ENCODE measurements around the gene PIGM.

The PIGM gene

DNA sequence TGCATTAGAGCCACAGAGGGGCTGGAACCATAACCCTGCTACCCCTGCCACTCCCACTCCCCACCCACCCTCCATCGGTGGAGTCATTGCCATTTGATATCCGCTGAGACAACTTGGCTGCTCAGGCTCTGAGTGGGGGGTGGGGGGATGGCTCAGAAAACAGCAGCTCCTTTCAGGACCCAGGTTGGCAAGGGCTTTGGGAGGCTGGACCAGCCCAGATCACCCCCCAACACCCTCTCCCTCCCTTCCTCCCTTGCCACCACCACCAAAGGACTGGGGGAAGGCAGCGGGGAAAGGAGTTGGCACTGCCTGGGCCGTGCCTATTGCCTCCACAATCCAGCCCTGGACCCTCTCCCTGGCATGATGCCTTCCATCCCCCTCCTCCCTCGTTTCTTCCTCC lies 36.4 kb upstream of the PIGM start:
- TF ChIP-seq, protein P1, sequence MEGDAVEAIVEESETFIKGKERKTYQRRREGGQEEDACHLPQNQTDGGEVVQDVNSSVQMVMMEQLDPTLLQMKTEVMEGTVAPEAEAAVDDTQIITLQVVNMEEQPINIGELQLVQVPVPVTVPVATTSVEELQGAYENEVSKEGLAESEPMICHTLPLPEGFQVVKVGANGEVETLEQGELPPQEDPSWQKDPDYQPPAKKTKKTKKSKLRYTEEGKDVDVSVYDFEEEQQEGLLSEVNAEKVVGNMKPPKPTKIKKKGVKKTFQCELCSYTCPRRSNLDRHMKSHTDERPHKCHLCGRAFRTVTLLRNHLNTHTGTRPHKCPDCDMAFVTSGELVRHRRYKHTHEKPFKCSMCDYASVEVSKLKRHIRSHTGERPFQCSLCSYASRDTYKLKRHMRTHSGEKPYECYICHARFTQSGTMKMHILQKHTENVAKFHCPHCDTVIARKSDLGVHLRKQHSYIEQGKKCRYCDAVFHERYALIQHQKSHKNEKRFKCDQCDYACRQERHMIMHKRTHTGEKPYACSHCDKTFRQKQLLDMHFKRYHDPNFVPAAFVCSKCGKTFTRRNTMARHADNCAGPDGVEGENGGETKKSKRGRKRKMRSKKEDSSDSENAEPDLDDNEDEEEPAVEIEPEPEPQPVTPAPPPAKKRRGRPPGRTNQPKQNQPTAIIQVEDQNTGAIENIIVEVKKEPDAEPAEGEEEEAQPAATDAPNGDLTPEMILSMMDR (IDR thresholded peaks at IDR 0.05; ENCODE audit: borderline replicate concordance, control extremely low read depth, extremely low read depth, insufficient read depth, missing control alignments), result no peak
- DNase-seq (ENCODE audit: low spot score), result no peak
- in situ Hi-C loops (cut with MboI; ENCODE audit: low sequenced_read_pairs, unreplicated experiment), result no loop called here

DNA sequence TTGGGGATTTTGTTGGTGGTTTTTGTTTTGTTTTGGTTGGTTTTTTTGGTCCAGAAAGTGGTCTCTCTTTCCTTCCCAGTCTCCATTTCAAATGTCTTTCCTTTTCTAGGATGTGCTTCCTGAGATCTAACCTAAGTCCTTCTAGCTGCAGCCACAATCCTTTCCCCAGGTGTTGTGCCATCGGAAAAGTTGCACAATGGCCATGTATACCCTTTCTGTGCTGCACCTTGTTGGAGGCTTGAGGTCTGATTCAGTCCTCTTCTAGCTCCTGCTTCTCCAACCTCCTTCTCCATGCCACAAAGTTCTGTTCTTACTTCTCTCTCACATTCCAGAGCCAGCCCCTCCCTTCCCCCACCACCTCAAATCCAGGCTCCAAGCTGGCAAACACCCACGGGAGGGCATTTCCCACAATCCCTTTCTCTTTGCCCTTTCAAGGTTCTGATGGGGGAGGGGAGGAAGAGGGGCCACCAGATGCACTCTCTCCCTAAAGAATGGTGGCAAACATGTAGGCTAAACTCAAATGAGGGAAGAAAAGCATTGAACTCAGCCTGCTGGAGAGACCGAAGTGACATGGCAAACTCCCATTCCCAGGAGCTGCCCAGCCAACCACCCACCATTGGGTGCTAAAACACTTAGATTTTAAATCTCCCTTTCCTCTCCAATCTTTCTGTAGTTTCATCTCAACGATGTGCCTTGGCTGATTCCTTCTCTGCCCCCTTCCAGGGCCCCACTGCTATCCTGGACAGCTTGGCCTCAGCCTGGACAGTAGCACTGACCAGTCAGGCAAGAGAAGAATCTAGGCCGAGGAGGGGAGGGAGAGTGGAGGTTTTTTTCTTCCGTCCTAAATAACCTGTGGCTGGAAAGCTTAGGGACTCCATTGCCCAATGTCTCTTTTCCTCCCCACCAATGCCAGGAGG lies 35.3 kb upstream of the PIGM start:
- TF ChIP-seq, protein P1 (IDR thresholded peaks at IDR 0.05; ENCODE audit: borderline replicate concordance, control extremely low read depth, extremely low read depth, insufficient read depth, missing control alignments), result no peak
- no peak for DNase-seq (ENCODE audit: low spot score)
- in situ Hi-C loops (cut with MboI; ENCODE audit: low sequenced_read_pairs, unreplicated experiment), result no loop called here

DNA sequence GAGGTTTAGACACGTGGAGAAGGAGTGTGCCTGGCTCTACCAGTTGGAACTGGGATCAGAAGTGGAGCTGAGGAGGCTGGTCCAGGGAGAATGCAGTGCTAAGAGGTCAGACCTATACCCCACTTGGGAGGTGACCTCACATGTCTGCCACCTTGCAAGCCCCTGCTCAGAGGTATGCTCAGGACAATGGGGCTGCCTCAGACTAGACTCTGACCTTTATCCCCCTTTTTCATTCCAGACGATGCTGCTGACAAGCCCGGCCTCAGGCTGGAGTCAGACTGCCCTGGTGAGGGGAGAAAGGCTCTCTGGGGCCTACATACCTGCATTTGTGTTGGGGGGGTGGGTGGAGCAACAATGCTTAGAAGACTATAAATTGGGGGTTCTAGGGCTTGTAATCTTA lies 33.0 kb upstream of the PIGM start:
- DNase-seq (ENCODE audit: low spot score), result no peak
- in situ Hi-C loops (cut with MboI; ENCODE audit: low sequenced_read_pairs, unreplicated experiment), result no loop called here
- TF ChIP-seq, protein P1 (IDR thresholded peaks at IDR 0.05; ENCODE audit: borderline replicate concordance, control extremely low read depth, extremely low read depth, insufficient read depth, missing control alignments), result no peak

DNA sequence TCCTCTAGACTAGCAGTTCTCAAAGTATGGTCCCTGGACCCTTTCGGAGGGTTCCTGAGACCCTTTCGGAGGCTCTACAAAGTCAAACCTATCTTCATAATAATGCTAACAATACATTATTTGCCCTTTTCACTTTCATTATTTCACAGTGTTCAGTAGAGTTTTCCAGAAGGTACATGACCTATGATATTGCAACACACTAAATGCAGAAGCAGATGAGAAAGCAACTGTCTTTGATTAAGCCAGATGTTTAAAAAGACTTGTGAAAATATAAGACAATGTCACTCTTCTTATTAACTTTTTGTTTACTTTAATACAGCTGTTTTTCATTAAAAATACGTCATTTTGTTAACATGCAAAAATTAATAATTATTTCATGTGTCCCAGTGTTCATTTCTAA lies 32.4 kb upstream of the PIGM start:
- no peak for DNase-seq (ENCODE audit: low spot score)
- in situ Hi-C loops (cut with MboI; ENCODE audit: low sequenced_read_pairs, unreplicated experiment), result no loop called here
- TF ChIP-seq, protein P1 (IDR thresholded peaks at IDR 0.05; ENCODE audit: borderline replicate concordance, control extremely low read depth, extremely low read depth, insufficient read depth, missing control alignments), result no peak

DNA sequence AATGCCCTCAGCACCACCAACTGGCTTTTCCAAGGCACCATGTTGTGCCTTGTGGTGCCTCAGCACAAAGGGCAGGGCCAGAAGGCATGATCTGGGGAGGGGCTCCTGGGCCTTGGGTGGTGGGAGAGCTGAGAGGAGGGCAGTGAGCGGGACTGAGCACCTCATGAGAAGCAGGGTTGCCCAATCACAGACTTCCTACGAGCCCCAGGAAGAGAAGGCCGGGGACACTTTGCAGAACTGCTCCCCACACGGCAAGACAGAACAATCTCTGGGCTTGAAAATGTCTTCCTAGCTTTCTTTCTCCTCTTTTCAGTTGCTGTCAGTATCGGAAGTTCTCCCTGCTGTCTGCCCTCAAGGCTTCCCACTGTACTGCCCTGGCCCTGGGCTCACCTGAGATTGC lies 31.4 kb upstream of the PIGM start:
- no peak for DNase-seq (ENCODE audit: low spot score)
- in situ Hi-C loops (cut with MboI; ENCODE audit: low sequenced_read_pairs, unreplicated experiment), result no loop called here
- TF ChIP-seq, protein P1 (IDR thresholded peaks at IDR 0.05; ENCODE audit: borderline replicate concordance, control extremely low read depth, extremely low read depth, insufficient read depth, missing control alignments), result no peak

DNA sequence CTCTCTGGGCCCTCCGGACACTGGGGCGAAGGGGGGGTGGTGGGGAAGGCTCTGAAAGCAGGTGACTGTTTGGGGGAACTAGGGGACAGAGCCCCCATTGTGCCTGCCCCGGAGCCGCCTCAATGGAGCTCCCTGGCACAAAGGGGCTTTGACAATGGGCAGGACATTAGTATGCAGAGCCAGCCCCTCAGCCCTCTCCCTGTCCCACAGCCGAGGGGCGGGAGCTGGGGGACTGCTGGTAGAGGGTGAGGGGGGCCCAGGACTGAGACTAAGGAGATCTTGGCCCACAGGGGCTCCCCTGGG lies 30.4 kb upstream of the PIGM start:
- DNase-seq (ENCODE audit: low spot score), result no peak
- TF ChIP-seq, protein P1 (IDR thresholded peaks at IDR 0.05; ENCODE audit: borderline replicate concordance, control extremely low read depth, extremely low read depth, insufficient read depth, missing control alignments), result no peak
- in situ Hi-C loops (cut with MboI; ENCODE audit: low sequenced_read_pairs, unreplicated experiment), result no loop called here

Measured in GM13976 (cell line).